Testis (tissue), 3 donors: ENCODE data around the gene SLC9A1. TPM values are rescaled to one million over a fixed set of nuclear protein-coding genes. Genes with fewer than 3 reads are reported as not detected.
A peak's percentile ranks its signal among the peaks of the same experiment; 100 is the strongest.

ENCODE experiments used
- DNase-seq: peaks from one replicate; pipeline ENCODE4 v3.0.0-alpha.2; 2019
- H3K27ac ChIP-seq, 2 donors: fragments of 200-600 bp; sonication (generic); one replicate each; pipeline ENCODE4 v1.5.1; 2019
- H3K27me3 ChIP-seq: fragments of 200-600 bp; sonication (generic); one replicate; pipeline ENCODE4 v1.5.1; 2019
- H3K36me3 ChIP-seq: fragments of 200-600 bp; sonication (generic); one replicate; pipeline ENCODE4 v1.5.1; 2017; ENCODE audit warnings: low read depth; ENCODE audit errors: missing control alignments
- H3K4me1 ChIP-seq: fragments of 200-600 bp; sonication (generic); one replicate; pipeline ENCODE4 v1.5.1; 2019
- H3K4me3 ChIP-seq, 2 donors: fragments of 200-600 bp; sonication (generic); one replicate each; pipeline ENCODE4 v1.5.1; 2017 to 2019
- H3K9me3 ChIP-seq: fragments of 200-600 bp; sonication (generic); one replicate; pipeline ENCODE4 v1.5.1; 2017
- POLR2A ChIP-seq: fragments of 450-650 bp; IDR thresholded peaks from one replicate; pipeline ENCODE4 v1.6.1; 2017; ENCODE audit warnings: antibody characterized with exemption, mild to moderate bottlenecking, moderate library complexity
- WGBS, 2 donors: methylation state at CpG; one replicate each; pipeline ENCODE4 v1.1.5; 2018; 5-methylcytosine and 5-hydroxymethylcytosine counted together
- intact Hi-C: fragments of 100-400 bp; cut with DNase I; formaldehyde crosslinking; loops from one replicate; pipeline ENCODE4 v1.15.1; 2023; ENCODE audit warnings: low total_unique reads
- polyA plus RNA-seq: library from polyadenylated mRNA; stranded (reverse); fragments of 350-450 nt; fragmentation: Illumina TruSeq; extraction: RNeasy Lipid Tissue Mini Kit (QIAGEN cat#74804); gene quantifications from one replicate; pipeline ENCODE4 v1.2.3, GENCODE V29; 2014; ENCODE audit warnings: low read depth, low replicate concordance; ENCODE audit not compliant: insufficient read depth
- total RNA-seq, 2 donors: library from RNA; depleted of rRNA; stranded (reverse); fragments of >200 nt; gene quantifications; one replicate each; pipeline ENCODE4 v1.2.3, GENCODE V29; 2016
- TF ChIP-seq, protein P1 (sequence below), 3 experiments: fragments of 450-650 bp in 2 of 3; fragments of 200-600 bp in 1 of 3; sonication (generic) in 1 of 3; IDR thresholded peaks; one replicate each; pipeline ENCODE4 v1.5.1; 2016 to 2019; ENCODE audit warnings: antibody characterized with exemption in 3 of 3, mild to moderate bottlenecking in 2 of 3, moderate library complexity in 1 of 3

SLC9A1 gene
- total and polyA plus RNA-seq, 3 donors from 2014 or later = 16.8 to 33.5 (median 26.4) TPM

DNA sequence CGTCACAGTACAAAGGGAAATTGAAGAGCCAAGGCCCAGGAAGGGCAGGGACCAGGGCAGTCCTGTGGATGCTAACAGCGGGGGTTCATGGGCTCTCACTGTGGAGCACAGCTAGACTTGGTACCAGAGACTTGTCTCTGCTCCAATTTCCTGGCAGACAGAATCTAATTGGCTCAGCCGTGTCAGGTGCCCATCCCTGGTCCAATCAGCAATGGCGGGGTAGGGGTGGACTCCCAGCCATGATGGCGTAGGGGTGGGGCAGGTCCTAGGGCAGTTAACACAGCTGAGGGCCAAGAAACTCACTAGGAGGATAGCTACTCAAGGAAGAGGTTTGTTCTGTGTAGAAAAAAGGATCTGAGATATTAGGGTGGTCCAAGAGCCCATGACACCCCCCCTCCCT is 102.4 kb downstream of the SLC9A1 start:
- H3K9me3 ChIP-seq = no peaks in the 10 kb centered on the region
- TF ChIP-seq, protein P1, sequence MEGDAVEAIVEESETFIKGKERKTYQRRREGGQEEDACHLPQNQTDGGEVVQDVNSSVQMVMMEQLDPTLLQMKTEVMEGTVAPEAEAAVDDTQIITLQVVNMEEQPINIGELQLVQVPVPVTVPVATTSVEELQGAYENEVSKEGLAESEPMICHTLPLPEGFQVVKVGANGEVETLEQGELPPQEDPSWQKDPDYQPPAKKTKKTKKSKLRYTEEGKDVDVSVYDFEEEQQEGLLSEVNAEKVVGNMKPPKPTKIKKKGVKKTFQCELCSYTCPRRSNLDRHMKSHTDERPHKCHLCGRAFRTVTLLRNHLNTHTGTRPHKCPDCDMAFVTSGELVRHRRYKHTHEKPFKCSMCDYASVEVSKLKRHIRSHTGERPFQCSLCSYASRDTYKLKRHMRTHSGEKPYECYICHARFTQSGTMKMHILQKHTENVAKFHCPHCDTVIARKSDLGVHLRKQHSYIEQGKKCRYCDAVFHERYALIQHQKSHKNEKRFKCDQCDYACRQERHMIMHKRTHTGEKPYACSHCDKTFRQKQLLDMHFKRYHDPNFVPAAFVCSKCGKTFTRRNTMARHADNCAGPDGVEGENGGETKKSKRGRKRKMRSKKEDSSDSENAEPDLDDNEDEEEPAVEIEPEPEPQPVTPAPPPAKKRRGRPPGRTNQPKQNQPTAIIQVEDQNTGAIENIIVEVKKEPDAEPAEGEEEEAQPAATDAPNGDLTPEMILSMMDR (IDR thresholded peaks at IDR 0.05) = no peak
- TF ChIP-seq POLR2A = no peak
- H3K36me3 ChIP-seq = no peaks in the 10 kb centered on the region
- H3K27me3 ChIP-seq = no peaks in the 10 kb centered on the region
- peaks cover 4% of the 10 kb centered on the region for H3K4me1 ChIP-seq
- peak overlapping the region in 1 of 2 donors; percentile 35 for H3K4me3 ChIP-seq
- intact Hi-C loops = no loop called here
- 80 to 89% methylated on average over 5 of the region's 5 CpGs for WGBS, 2 donors
- no peak overlapping the region for H3K27ac ChIP-seq
- peak; percentile 75 for DNase-seq

DNA sequence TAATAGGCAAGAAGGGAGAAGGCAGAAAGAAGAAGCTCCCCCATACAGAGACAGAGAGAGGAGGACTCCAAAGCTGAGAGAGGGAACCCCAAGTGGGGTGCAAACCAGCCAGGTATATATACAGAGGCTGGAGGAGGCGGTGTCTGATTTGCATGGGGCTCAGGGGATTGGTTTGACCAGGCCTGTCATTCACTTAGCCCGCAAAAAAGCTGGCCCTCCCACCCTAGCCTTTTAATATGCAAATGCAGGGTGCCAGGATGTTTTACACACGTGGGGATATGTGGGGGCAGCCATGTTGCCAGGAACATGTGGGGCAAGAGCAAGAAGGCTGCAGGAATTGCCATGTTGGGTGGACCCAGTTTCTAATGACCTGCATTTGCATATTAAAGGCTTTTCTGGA is 105.3 kb downstream of the SLC9A1 start:
- Histone ChIP-seq H3K9me3 (no peaks in the 10 kb centered on the region), H3K4me1 (peaks cover 5% of the 10 kb centered on the region), H3K36me3 (no peaks in the 10 kb centered on the region), H3K4me3 (no peak overlapping the region), H3K27ac (no peak overlapping the region), H3K27me3 (no peaks in the 10 kb centered on the region)
- TF ChIP-seq, protein P1 (IDR thresholded peaks at IDR 0.05) = no peak
- no peak for TF ChIP-seq POLR2A
- intact Hi-C loops = loop anchor here (5.0 kb wide), 1 partner anchor 48 kb away; no protein-coding TSS in a partner anchor
- no peak for DNase-seq
- WGBS, 2 donors = 64 to 66% methylated on average over 3 of the region's 3 CpGs

DNA sequence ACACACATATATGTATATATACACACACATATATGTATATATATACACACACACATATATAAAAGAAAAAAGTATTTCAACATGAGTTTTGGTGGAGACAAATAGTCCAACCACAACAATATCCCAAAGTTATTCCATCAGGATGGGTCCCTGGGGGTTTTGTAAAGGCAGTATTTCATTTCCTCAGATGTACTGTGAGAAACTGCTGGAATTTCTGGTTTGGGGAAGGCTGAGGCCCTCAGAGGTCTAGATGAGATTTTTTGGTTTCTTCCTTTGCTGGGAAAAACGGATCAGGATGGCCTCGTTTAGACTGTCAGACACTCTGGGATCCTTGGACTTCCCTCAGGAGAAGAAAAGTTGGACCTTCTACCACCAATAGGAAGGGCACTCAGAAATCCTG is 105.8 kb downstream of the SLC9A1 start:
- Histone ChIP-seq H3K36me3 (no peaks in the 10 kb centered on the region), H3K9me3 (no peaks in the 10 kb centered on the region), H3K4me3 (no peak overlapping the region), H3K27me3 (no peaks in the 10 kb centered on the region), H3K27ac (no peak overlapping the region), H3K4me1 (peaks cover 5% of the 10 kb centered on the region)
- no peak for TF ChIP-seq POLR2A
- TF ChIP-seq, protein P1 (IDR thresholded peaks at IDR 0.05) = no peak
- no peak for DNase-seq
- intact Hi-C loops = loop anchor here (5.0 kb wide), 1 partner anchor 48 kb away; no protein-coding TSS in a partner anchor
- 47 to 66% methylated on average over 2 of the region's 2 CpGs for WGBS, 2 donors

Other genes with a start within 250 kb of the SLC9A1 start
- 1 to 10 TPM in 1 of 2 donors, under 1 TPM in 1; 0.93 to 2.0 TPM for gene NR0B2, start 241.2 kb downstream of the SLC9A1 start, total RNA-seq
- 1.2 TPM for gene NR0B2, start 241.2 kb downstream of the SLC9A1 start, polyA plus RNA-seq
- 10 to 100 TPM; 78.9 to 95.0 TPM for gene NUDC, start 233.4 kb downstream of the SLC9A1 start, total RNA-seq
- gene NUDC, start 233.4 kb downstream of the SLC9A1 start, polyA plus RNA-seq = 153 TPM
- gene KDF1, start 194.7 kb downstream of the SLC9A1 start, total RNA-seq = 1 to 10 TPM; 3.8 to 4.8 TPM
- 4.0 TPM for gene KDF1, start 194.7 kb downstream of the SLC9A1 start, polyA plus RNA-seq
- 1 to 10 TPM; 5.7 to 7.7 TPM for gene TRNP1, start 161.4 kb downstream of the SLC9A1 start, total RNA-seq
- gene TRNP1, start 161.4 kb downstream of the SLC9A1 start, polyA plus RNA-seq = 4.3 TPM
- 10 to 100 TPM; 10.5 to 10.7 TPM for gene TENT5B, start 142.3 kb downstream of the SLC9A1 start, total RNA-seq
- gene TENT5B, start 142.3 kb downstream of the SLC9A1 start, polyA plus RNA-seq = 10.7 TPM
- 10 to 100 TPM; 61.4 to 69.5 TPM for gene WDTC1, start 79.5 kb upstream of the SLC9A1 start, total RNA-seq
- 142 TPM for gene WDTC1, start 79.5 kb upstream of the SLC9A1 start, polyA plus RNA-seq
- gene TMEM222, start 167.0 kb upstream of the SLC9A1 start, total RNA-seq = 10 to 100 TPM; 41.4 to 67.5 TPM
- gene TMEM222, start 167.0 kb upstream of the SLC9A1 start, polyA plus RNA-seq = 81.6 TPM
- 1 to 10 TPM; 2.3 to 5.4 TPM for gene SYTL1, start 186.9 kb upstream of the SLC9A1 start, total RNA-seq
- gene SYTL1, start 186.9 kb upstream of the SLC9A1 start, polyA plus RNA-seq = 6.0 TPM
- 10 to 100 TPM; 18.8 to 31.7 TPM for gene MAP3K6, start 211.8 kb upstream of the SLC9A1 start, total RNA-seq
- 18.4 TPM for gene MAP3K6, start 211.8 kb upstream of the SLC9A1 start, polyA plus RNA-seq
- gene FCN3, start 219.7 kb upstream of the SLC9A1 start, total RNA-seq = 1 to 10 TPM; 3.6 to 6.9 TPM
- 0.54 TPM for gene FCN3, start 219.7 kb upstream of the SLC9A1 start, polyA plus RNA-seq
- gene CD164L2, start 228.2 kb upstream of the SLC9A1 start, total RNA-seq = 1 to 10 TPM in 1 of 2 donors, under 1 TPM in 1; 0.24 to 1.5 TPM
- gene CD164L2, start 228.2 kb upstream of the SLC9A1 start, polyA plus RNA-seq = 0.76 TPM
- under 1 TPM; 0.12 to 0.47 TPM for gene GPR3, start 237.5 kb upstream of the SLC9A1 start, total RNA-seq
- gene GPR3, start 237.5 kb upstream of the SLC9A1 start, polyA plus RNA-seq = 0.20 TPM